GM19240 (cell line): ENCODE data around the gene UNKL.

Experiments
- DNase-seq: peaks from one replicate; pipeline ENCODE4 v3.0.0; 2011; ENCODE audit warnings: low spot score; ENCODE audit not compliant: insufficient read length

UNKL gene

DNA sequence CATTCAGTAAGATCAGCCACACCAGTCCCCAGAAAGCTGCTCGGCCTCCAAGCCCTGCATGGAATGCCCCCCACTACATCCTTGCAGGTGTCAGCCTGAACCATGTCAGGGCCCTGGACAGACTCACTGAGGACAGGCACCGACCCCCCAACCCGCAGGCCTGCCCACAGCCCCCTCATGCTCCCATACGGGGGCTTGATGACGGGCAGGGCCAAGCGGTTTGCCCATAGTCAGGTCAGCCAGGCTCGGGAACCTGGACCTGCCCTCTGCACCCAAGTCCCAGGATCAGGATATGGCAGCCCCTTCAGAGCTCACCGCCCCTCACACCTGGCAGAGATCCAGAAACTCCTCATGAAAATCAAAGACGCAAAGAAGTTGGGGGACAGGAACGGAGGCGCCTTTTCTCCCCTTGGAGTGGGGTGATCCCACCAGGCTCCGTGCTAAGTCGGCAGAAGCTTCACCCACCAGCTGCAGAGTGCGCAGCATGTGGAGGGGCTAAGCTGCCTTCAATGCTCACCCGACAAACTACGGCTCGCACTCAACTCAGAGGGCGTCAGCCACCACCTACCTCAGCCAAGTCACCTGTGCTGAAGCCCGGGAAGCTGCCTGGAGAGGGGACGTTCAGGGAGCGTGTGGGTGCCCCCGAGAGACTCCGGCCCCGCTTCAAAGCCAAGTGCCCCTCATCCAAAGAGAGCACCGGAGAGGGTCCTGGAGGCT, 36.3 kb downstream of the UNKL start:
- no peak for DNase-seq

DNA sequence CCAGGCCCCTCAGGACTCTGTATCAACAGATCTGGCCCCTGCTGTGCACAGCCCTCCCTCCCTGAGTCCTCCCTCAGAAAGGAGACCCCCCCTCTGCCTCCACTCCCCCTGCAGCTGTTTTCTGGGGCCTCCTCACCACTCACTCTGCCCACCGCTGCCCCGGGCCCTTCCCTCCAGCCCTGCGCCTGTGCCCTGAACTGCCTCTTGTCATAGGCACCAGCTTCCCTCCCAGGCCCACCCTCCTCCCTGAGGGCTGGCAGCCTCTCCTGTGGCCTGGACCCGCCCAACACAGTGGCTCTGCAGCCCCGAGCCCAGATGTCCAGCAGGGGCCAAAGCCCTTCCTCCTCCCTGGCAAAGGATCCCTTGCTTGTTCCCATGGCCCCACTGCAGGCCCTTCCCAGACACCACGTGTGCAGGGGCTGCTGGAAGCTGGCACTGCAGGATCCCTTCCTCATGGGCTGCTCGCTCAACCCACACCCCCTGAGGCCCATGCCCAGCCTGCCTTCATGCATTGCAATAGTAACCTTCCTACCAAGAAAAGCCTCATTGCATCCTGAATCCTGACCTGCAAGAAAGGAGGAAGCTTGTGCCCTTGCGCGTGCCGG, 37.0 kb downstream of the UNKL start:
- DNase-seq = no peak

DNA sequence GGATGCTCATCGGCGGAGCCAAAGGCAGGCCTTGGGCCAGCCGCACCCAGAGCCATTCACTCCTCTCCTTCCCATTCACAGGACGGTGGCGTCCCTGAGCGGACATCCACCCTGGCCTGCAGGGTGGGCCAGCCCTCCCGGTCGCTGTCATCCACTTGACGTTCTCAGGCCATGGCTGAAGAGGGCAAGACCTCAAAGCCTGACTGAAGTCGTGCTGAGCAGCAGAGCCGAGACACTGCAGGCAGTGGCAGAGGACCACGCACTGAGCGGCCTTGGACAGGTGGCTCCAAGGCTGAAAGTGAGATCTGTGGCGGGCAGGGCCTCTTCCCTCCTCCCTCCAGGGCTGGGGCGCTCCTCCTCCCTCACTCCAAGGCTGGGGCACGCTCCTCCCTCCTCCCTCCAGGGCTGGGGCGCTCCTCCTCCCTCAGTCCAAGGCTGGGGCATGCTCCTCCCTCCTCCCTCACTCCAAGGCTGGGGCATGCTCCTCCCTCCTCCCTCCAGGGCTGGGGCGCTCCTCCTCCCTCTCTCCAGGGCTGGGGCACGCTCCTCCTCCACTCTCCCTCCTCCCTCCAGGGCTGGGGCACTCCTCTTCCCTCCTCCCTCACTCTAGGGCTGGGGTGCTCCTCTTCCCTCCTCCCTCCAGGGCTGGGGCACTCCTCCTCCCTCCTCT, 38.6 kb downstream of the UNKL start:
- DNase-seq = no peak

DNA sequence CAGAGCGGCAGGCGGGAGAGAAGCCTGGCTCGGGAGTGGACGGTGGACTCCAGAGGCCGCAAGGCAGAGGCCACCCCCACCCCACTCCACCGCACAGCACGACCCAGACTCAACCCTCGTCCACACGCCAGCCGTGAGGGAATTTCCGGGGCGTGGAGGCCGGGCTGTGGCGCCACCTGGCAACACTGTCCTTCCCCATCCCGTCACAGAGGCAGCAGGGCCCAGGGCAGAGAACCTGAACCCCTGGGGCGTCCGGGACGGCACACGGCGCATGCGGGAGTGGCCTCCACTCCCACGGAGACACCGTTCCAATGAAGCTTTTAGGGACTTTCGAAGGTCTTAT, 39.2 kb downstream of the UNKL start:
- DNase-seq = no peak

DNA sequence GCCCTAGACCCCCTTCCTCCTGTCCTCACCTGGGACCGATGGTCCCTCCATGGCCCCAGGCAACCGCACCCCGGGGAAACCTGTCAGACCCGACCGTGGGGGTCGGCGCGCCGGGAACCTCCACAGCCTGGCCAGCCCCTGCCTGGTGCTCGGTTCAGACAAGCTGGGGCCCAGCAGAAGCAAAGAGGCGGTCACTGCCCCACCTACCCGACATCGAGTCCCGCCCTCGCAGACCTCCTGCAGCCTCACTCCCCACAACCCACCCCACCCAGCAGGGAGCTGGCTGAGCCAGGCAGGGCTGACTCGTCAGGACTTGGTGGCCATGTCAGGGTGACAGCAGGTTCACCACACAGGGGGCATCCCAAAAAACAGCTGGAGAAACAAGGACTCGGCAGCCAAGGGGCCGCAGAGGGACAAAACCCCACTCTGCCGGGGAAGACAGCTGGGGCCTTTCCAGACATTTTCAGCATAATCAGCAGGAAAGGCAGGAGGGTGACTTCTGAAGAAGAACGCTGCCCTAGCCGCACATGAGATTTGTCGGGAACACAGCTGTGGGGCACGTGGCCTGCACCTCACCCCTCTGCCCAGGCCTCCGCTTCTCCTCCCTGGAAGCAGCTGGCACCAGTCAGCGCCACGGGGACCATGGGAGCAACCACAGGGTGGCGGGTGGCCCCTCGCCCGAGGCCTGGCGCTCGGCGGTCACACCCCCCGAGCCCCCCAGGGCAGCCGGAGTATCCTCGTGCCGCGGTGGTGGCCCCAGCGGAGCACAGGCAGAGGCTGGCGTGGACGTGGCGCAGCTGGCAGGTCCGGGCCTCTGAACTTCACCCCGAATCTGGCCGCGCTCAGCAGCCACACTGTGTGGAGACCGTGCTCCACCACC, 39.8 kb downstream of the UNKL start:
- DNase-seq = no peak

DNA sequence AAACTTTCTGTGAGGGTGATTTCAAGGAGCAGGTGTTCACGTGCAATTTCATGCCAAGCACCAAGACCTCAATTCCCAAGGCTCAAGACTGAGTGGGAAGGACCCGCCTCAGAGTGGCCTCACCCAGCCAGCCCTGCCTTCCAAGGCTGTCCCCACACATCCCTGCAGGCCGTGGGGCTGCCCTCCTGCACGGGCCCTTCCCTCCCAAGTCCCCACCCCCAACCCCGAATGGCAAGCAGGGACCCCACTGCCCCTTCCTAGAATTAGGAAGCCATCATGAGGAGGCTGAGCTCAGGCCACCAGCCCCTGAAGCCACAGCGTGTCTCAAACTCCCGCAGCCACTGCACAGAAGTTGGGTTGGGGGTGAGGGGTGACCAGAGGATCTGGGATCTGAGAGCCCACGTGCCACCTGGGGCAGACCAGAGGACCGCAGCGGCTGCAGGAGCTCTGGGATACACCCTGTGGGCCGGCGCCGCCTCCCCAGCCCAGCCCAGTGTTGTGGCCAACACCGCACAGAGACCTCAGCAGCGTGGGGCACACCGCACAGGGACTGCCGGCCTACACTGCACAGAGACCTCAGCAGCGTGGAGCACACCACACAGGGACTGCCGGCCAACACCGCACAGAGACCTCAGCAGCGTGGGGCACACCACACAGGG, 42.1 kb downstream of the UNKL start:
- DNase-seq = no peak

DNA sequence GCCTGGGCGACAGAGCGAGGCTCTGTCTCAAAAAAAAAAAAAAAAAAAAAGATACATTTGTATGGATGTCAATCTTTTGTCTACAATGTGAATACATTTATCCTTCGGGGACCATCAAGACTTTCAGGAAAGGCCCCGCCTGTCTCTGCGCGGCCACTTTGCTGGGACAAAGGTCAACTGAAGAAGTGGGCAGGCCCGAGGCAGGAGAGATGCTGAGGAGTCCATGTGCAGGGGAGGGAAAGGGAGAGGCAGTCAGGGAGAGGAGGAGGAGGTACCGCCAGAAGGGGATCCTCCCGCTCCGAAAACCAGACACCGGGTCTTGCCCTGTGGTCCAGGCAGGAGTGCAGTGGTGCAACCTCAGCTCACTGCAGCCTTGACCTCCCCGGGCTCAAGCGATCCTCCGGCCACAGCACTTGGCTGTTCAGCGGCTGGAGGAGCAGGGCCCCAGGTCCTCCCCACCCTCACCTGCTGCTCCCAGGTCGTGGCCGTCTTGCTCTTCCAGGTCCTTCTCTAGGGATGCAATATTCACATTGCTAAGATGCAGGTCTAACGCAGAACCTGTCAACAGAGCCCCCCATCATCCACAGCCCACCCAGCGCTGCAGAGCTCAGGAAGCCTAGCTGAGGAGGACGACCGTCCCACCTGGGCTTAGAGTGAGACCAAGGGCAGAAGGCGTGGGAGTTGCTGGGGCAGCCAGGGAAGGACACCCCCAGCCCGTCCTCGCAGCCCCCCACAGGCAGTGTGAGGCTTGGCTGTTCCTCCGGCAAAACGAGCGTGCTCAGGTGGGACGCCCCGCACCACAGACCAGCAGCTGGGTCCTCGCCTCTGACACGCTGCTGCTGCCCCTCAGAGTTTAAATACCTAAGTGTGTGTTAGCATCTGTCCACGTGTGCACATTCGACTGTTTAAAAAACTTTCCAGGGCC, 43.2 kb downstream of the UNKL start:
- DNase-seq = no peak

DNA sequence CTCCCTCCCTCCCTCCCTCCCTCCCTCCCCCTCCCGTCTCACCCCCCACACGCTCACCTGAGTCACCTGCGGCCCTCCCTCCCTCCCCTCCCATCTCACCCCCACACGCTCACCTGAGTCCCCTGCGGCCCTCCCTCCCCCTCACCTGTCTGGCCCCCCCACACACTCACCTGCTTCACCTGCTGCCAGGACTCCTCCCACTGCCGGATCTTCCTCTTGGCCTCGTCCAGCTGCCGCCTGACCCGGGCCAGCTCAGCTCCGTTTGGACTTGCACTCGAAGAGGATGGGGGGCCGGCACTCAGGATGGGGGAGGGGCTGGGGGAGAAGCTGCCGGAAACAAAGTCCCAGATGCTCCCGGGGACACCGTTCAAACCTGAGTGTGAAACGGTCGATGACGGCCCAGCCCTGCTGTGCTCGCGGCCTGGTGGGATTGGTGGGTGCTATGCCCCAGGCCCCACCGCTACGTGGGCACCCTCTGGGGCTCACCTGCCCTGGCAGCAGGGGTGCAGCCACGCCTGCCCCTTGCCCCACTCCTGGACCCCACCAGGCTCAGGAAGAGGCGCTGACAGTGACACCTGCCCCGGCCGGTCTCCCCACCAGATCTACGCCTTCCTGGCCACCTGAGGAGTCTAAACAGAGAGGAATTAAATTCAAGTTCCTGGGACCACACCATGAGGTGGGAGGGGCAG, 46.9 kb downstream of the UNKL start:
- no peak for DNase-seq

DNA sequence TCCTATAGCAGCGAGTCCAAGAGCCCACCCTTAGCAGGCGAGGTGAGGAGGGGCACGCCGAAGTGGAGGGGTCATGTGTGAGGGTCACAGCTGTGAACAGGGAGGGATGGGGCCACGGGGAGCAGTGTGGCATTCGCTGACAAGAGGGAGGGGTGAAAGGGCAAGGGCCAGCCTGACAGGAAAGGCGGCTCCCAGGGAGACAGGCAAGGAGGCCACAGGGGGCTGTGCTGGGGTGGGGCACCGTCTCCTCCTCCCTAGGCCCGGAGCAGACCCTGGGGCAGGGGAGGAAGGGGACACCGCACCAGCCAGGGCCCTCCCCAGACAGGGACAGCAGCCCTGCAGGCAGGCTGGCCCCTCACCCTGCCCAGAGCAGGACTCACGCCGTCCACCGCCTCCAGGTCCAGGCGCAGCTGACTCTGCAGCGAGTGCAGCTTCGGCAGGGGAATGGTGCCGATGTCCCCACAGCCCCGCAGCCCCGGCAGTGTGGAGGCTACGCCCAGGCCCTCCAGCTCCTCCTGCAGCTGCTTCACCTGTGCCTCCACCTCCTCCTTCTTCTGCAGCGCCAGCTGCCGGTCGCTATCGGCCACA, 47.7 kb downstream of the UNKL start:
- DNase-seq = no peak

DNA sequence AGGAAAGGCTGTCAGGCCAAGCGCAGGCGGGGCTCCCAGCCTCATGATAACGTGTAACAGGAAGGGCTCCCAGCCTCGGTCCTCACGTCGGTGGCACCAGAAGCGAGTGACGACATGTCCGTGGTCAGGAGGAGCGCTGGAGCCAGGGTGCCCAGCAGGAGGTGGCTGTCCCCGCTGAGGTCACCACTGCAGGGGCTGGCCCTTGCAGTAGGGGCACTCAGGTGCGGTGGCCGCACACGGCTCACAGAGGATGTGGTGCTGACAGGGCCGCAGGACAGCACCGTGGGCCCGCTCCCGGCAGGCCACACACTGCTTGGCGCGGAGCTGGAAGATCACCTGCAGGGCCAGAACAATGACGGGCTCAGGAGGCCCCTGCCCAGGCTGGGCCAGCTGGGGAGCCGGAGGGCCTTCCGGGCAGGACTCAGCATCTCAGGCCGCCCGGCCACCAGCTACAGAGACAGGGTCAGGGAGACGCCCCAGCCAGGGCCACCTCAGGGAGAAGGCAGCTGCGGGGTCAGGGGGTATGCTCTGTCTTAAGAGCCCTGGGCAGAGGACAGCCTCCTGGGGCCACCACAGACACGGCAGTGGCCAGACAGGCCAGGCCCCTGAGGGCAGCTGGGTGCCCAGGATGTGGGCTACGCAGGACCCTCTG, 48.3 kb downstream of the UNKL start:
- no peak for DNase-seq

DNA sequence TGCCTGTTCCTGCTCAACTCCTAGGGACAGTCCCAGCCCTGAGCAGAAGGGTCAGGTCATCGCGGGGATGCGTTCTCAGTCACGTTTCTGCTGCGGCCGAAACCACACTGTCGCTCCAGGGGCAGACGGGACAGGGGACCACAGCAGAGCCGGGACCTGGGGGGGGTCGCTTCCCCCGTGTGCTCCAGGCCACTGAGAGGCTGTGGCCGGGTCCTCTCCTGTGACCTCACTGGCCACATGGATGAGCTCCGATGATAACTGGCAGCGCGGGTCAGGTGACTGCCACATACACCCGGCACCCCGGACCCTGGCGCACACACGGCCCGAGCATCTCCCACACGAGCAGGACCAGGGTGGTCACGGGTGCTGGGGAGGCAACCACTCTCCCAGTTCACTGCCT, 50.0 kb downstream of the UNKL start:
- no peak for DNase-seq

DNA sequence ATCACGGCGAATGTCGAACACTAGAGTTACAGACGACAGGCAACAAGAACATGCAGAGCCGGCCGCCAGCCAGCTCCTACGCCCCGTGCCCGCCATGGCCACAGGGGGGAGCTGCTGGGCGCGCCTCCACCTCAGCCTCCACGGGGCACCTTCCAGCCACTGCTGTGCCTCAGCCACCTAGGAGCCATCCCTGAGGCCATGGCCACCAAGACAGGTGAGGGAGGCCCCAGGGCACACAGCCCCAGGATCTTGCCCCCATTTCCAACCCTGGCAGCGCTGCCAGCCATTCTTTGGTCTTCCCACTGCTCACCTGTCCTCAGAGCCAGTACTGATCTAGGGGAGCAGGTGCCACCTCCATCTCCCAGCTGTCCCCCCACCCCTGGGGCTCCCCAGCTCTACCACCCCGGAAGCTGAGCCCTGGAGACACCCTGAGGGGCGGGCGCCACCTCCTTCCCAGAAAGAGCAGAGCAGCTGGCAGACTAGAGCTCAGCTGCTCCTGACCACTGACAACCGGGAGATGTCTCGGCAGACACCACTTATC, 50.9 kb downstream of the UNKL start:
- peak; percentile 86 for DNase-seq

DNA sequence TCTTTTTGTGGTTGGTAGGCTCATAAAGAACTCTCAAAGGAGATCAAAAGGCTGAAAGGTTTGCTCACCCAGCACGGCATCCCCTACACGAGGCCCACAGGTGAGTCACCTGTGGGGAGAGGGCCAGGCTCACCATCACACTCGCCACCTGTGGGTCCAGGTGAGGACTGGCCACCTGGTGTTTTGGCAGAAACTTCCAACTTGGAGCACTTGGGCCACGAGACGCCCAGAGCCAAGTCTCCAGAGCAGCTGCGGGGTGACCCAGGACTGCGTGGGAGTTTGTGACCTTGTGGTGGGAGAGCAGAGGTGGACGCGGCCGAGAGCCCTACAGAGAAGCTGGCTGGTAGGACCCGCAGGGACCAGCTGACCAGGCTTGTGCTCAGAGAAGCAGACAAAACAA, 51.7 kb downstream of the UNKL start:
- DNase-seq = no peak

DNA sequence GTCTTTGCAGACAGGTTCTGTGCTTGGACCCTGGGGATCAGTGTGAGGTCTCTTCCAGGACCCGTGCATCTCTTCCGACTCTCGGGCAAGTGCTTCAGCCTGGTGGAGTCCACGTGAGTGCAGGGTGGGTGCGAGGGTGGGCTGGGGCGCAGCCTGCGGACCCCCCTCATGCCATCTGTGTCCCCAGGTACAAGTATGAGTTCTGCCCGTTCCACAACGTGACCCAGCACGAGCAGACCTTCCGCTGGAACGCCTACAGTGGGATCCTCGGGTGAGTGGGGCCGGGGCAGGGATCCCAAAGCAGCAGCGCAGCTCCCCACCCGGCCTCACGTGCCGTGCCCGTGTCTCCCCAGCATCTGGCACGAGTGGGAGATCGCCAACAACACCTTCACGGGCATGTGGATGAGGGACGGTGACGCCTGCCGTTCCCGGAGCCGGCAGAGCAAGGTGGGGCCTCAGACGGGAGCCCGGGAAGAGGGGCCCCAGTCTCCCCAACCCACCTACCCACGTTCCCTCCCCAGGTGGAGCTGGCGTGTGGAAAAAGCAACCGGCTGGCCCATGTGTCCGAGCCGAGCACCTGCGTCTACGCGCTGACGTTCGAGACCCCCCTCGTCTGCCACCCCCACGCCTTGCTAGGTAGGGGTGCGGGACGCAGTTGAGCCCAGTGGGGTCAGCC, 52.7 kb downstream of the UNKL start:
- DNase-seq = no peak

DNA sequence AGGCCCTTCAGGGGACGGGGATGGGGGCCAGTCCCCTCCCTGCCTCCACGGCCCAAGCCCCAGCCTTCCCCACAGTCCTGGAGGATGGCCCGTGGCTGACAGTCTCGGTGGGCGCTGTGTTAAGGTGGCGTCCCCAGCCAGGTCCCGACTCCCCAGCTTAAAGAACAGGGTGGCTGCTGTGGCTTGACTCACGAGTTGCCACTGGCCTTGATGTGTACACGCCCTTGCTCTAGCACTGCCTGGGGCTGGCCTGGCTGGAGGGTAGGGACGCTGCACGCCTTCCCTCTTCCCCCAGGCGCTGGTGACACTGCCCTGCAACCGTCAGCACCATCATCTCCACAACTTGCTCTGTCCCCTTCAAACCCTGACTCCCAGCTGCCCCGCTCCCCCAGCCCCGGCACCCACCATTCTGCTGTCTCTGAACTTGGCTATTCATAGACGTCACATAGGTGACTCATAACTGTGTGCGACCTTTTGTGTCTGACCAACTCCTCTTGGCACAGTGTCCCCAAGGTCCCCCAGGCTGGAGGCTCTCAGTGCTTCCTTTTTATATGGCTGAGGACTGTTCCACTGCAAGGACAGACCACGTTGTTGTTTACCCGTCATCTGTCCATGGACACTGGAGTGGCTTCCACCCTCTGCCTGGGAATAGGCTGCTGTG, 56.5 kb downstream of the UNKL start:
- DNase-seq = no peak

DNA sequence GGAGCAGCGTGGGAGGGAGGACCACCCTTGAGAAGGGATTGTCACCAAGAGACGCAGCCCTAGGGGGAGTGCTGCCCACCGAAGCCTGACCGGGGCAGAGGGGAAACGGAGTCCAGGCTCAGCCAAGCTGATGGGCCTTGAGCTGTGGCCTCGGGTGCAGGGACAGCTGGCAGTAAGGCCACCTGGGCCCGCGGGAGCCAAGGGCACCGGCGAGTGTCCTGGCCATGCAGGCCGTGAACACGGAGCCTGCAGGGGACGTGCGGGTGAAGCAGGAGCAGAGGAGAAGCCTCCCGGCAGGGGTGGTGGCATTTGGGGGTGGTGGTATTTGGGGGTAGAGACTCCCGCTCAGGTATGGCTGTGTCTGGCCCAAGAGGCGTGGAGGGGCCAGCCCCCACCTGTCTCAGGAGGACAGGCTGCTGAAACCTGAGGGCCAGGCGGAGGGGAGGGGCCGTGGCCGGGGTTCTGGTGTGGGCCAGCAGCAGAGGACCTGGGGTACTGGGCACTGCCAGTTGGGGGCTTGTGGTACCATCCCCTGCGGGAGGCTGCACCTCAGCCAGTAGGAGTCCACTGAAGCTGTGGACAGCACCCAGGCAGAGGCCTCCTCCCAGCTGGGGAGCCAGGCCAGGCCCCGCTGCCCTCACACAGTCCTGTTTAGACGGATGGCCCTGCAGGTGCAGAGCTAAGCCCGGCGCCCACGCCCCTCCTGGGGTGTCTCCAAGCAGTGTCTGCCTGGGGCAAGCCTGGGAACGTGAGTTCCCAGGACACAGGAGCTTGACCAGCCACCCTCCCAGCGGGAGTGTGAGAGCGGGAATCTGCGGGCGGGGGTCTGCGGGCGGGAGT, 58.2 kb downstream of the UNKL start:
- DNase-seq = no peak

DNA sequence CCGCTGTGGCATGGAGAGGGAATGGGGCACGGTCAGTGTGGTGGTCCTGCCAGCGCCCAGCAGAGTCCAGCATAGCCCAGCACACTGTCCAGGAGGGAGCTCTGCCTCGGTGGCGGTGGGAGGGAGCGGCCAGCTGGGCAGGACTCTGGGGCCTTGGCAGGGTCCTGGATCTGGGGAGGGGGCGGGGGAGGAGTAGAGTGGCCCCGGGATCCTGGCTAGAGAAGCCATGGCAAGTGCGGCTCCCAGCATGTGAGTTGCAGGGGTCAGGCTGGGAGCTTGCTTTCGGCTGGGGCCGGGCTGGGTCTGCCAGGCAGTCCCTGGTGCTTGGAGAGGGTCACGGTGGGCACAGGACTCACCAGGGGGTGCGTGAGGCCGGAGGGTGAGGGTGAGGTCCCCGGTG, 58.9 kb downstream of the UNKL start:
- DNase-seq = no peak
